Measurements from ENCODE around the gene PTPN4. TPM values are rescaled to one million over a fixed set of nuclear protein-coding genes. Genes with fewer than 3 reads are reported as not detected.

PTPN4 gene
- polyA plus RNA-seq, 1 experiment = 11.8 TPM

DNA sequence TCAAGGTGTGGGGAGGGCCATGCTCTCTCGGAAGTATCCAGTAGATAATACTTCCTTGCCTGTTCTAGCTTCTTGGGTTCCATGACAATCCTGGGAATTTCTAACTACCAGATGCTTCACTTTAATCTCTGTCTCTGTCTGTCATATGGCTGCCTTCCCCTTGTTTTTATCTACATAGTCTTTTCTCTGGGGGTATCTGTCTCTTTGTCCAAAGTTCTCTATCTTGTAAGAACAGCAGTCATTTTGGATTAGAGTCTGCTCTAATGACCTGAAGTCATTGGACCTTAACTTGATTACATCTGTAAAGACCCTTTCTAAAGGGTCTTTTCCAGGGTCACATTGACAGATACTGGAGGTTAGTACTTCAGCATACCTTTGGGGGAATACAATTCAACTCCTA, 241.7 kb downstream of the PTPN4 start:
- no peak for DNase-seq (ENCODE audit: low read depth)
- TF ChIP-seq, protein P1, sequence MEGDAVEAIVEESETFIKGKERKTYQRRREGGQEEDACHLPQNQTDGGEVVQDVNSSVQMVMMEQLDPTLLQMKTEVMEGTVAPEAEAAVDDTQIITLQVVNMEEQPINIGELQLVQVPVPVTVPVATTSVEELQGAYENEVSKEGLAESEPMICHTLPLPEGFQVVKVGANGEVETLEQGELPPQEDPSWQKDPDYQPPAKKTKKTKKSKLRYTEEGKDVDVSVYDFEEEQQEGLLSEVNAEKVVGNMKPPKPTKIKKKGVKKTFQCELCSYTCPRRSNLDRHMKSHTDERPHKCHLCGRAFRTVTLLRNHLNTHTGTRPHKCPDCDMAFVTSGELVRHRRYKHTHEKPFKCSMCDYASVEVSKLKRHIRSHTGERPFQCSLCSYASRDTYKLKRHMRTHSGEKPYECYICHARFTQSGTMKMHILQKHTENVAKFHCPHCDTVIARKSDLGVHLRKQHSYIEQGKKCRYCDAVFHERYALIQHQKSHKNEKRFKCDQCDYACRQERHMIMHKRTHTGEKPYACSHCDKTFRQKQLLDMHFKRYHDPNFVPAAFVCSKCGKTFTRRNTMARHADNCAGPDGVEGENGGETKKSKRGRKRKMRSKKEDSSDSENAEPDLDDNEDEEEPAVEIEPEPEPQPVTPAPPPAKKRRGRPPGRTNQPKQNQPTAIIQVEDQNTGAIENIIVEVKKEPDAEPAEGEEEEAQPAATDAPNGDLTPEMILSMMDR (IDR thresholded peaks at IDR 0.05; ENCODE audit: insufficient read depth, low read depth, low read length) = no peak
- Histone ChIP-seq H3K4me3 (ENCODE audit: low read depth, low read length) (no peak overlapping the region), H3K27me3 (ENCODE audit: control insufficient read depth, insufficient read depth, low read length) (no peaks in the 10 kb centered on the region), H3K36me3 (ENCODE audit: control insufficient read depth, insufficient read depth, low read length) (no peaks in the 10 kb centered on the region)
- ChIA-PET CTCF (no interaction called here), POLR2A (no interaction called here)

DNA sequence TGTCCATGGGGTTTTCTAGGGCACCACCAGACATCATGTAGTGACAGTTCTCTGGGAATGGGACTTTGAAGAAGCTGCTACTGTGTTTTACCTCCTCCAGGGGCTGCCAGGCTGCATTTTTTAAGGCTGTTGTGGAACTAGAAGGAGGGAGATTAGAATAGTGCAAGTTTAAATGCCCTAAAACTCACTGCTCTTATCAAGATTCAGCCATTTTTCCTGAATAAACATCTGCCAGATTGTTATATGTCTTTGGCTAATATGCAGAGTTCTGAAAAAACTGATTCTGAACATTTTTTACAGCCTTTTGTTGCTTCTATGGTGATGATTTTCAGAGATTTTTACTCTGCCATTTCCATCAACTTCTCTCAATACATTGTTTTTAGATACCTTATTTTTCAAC, 244.5 kb downstream of the PTPN4 start:
- TF ChIP-seq, protein P1 (IDR thresholded peaks at IDR 0.05; ENCODE audit: insufficient read depth, low read depth, low read length) = no peak
- H3K36me3 ChIP-seq (ENCODE audit: control insufficient read depth, insufficient read depth, low read length) = no peaks in the 10 kb centered on the region
- no peak for DNase-seq (ENCODE audit: low read depth)
- ChIA-PET POLR2A (no interaction called here), CTCF (interaction anchor here (0.7 kb wide), 1 partner anchor 9 kb away, joined by 3 read pairs; no protein-coding TSS in a partner anchor)
- H3K27me3 ChIP-seq (ENCODE audit: control insufficient read depth, insufficient read depth, low read length) = no peaks in the 10 kb centered on the region
- H3K4me3 ChIP-seq (ENCODE audit: low read depth, low read length) = no peak overlapping the region

DNA sequence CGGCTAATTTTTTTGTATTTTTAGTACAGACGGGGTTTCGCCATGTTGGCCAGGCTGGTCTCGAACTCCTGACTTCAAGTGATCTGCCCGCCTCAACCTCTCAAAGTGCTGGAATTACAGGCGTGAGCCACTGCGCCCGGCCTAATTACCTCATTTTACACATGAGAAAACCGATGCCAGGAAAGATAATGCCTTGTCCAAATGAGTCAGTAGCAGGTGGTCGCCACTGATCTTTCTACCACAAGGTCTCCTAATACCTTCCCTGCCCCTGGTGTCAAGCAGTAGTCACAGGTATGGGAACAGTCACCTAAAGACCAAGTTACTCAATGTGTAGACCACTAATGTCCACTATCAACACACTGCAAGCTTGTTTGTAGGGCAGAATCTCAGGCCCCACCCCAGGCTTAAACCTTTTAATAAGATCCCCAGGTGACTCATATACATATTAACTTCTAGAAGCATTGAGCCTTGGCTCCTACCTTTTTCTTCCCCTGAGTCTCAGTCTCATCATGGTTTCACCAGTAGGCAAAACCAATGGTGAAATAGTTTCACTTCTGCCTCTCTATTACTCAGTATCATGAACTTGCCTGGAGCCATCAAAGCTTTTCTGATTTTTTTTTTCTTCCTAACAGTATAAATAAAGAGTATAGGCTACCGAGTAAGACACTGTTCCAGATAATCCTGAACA, 246.3 kb downstream of the PTPN4 start:
- Histone ChIP-seq H3K4me3 (ENCODE audit: low read depth, low read length) (no peak overlapping the region), H3K27me3 (ENCODE audit: control insufficient read depth, insufficient read depth, low read length) (no peaks in the 10 kb centered on the region), H3K36me3 (ENCODE audit: control insufficient read depth, insufficient read depth, low read length) (no peaks in the 10 kb centered on the region)
- DNase-seq (ENCODE audit: low read depth) = no peak
- ChIA-PET POLR2A (no interaction called here), CTCF (no interaction called here)
- TF ChIP-seq, protein P1 (IDR thresholded peaks at IDR 0.05; ENCODE audit: insufficient read depth, low read depth, low read length) = no peak

DNA sequence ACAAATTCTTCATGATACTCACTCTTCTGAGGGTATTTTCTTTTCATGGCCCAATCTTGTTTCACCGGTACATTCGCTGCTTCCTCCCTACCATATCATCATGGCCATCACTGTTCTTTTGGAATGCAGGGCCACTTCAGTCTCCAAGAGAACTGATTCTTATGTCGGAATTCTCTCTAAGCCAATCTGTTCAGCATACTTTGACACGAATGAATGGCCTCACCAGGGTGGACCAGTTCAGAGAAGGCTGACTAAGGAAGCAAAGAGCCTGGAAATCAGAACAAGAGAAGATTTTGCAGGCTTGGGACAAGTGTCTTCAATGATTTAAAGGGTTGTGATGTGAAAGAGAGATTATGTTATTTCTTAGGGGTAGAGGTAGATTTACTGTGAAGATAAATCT, 248.1 kb downstream of the PTPN4 start:
- Histone ChIP-seq H3K4me3 (ENCODE audit: low read depth, low read length) (no peak overlapping the region), H3K27me3 (ENCODE audit: control insufficient read depth, insufficient read depth, low read length) (no peaks in the 10 kb centered on the region), H3K36me3 (ENCODE audit: control insufficient read depth, insufficient read depth, low read length) (no peaks in the 10 kb centered on the region)
- no peak for DNase-seq (ENCODE audit: low read depth)
- CTCF ChIA-PET = no interaction called here
- TF ChIP-seq, protein P1 (IDR thresholded peaks at IDR 0.05; ENCODE audit: insufficient read depth, low read depth, low read length) = no peak
- POLR2A ChIA-PET = no interaction called here

DNA sequence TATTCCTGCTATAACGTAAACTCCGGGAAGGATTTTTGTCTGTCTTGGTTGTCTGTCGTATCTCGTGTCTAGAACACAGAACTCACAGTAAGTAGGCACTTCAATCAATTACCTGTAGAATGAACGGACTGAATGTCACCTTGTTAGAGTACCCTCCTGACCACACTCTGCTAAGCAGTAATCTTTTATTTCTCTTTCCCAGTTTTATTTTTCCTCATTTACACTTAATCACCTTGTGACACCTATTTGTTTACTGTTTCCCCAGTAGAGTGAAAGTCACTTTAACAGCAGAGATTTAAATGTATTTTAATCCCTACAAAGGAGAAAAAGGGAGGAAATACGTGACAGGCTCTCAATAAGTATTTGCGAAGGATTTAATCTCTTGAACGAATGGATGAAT, 252.6 kb downstream of the PTPN4 start:
- DNase-seq (ENCODE audit: low read depth) = no peak
- peak overlapping the region; percentile 72 for H3K4me3 ChIP-seq (ENCODE audit: low read depth, low read length)
- TF ChIP-seq, protein P1 (IDR thresholded peaks at IDR 0.05; ENCODE audit: insufficient read depth, low read depth, low read length) = no peak
- CTCF ChIA-PET = interaction anchor here (0.5 kb wide), 1 partner anchor 45 kb away, joined by 4 read pairs; no protein-coding TSS in a partner anchor
- POLR2A ChIA-PET = no interaction called here
- no peaks in the 10 kb centered on the region for H3K36me3 ChIP-seq (ENCODE audit: control insufficient read depth, insufficient read depth, low read length)
- no peaks in the 10 kb centered on the region for H3K27me3 ChIP-seq (ENCODE audit: control insufficient read depth, insufficient read depth, low read length)
